Effector CD4-positive, alpha-beta T cell (primary cell): ENCODE results near the gene ARF6.
"Not testable (repeated sequence)": the region's sequence is repeated elsewhere in the genome, so short reads cannot be mapped to it uniquely, and the experiment has no call there.

Source experiments
- DNase-seq: peaks from one replicate; pipeline ENCODE4 v3.0.0-alpha.2; 2020
- total RNA-seq: gene quantifications from one replicate; lab custom pipeline; 2026; lab: John Stamatoyannopoulos, UW

ARF6 gene
- total RNA-seq: 280 reads per million, percentile 95 among the genes with 10 or more reads in this experiment

- DNase-seq: peak; percentile 90
These were observed at the start of gene ARF6 for GRCh38 chr14:49892636-49893308. Gene ARF6, plus strand, starts transcription at chr14:49893082. Its CDS starts 655 bp downstream, at chr14:49893737.

- DNase-seq: no peak
These were observed 43.6 kb upstream of the ARF6 start for GRCh38 chr14:49849213-49849847.

GRCh38 chr14:49851813-49852212, 41.1 kb upstream of the ARF6 start:
- DNase-seq: no peak

GRCh38 chr14:49852301-49853157, 40.4 kb upstream of the ARF6 start, which contains the start of gene NEMF:
Gene NEMF, minus strand, starts transcription at chr14:49852788. Its CDS starts 35 bp downstream, at chr14:49852753.
- peak; percentile 75 for DNase-seq

- no peak for DNase-seq
These were observed 39.8 kb upstream of the ARF6 start for GRCh38 chr14:49853158-49853477.

- DNase-seq: peak; percentile 64
These were observed 39.1 kb upstream of the ARF6 start for GRCh38 chr14:49853572-49854375.

GRCh38 chr14:49857427-49858003, 35.4 kb upstream of the ARF6 start:
- no peak for DNase-seq

GRCh38 chr14:49858383-49858782, 34.5 kb upstream of the ARF6 start:
- DNase-seq: no peak

GRCh38 chr14:49860988-49861698, 31.7 kb upstream of the ARF6 start:
- DNase-seq: no peak

GRCh38 chr14:49861699-49862088, 31.2 kb upstream of the ARF6 start:
- peak; percentile 41 for DNase-seq

- DNase-seq: peak; percentile 78
These were observed 30.7 kb upstream of the ARF6 start for GRCh38 chr14:49862089-49862673.

- DNase-seq: no peak
These were observed 29.2 kb upstream of the ARF6 start for GRCh38 chr14:49863487-49864281.

- DNase-seq: peak; percentile 73
These were observed 27.4 kb upstream of the ARF6 start for GRCh38 chr14:49865431-49865859.

- peak; percentile 96 for DNase-seq
These were observed 24.8 kb upstream of the ARF6 start for GRCh38 chr14:49867831-49868719.

- DNase-seq: no peak
These were observed 24.2 kb upstream of the ARF6 start for GRCh38 chr14:49868720-49869114.

GRCh38 chr14:49870908-49871307, 22.0 kb upstream of the ARF6 start:
- DNase-seq: no peak

- not testable (repeated sequence) for DNase-seq
These were observed 19.3 kb upstream of the ARF6 start for GRCh38 chr14:49873548-49873947.

GRCh38 chr14:49875640-49876198, 17.2 kb upstream of the ARF6 start:
- DNase-seq: no peak
